Astrocyte (in vitro differentiated cells and primary cell): Measurements from ENCODE around the gene COL5A1. TPM values are rescaled to one million over a fixed set of nuclear protein-coding genes. Genes with fewer than 3 reads are reported as not detected.

Experiments used
- DNase-seq: peaks from one replicate; pipeline ENCODE4 v3.0.0-alpha.2; 2010; ENCODE audit warnings: low read depth
- FAIRE-seq: peaks from 2 replicates; lab custom pipeline; 2011; peaks lifted over from hg19 to GRCh38; lab: Jason Lieb, UNC
- H2AFZ ChIP-seq: 2 replicates; pipeline ENCODE4 v1.6.0; 2012; ENCODE audit warnings: low read depth, low read length, inconsistent platforms
- H3K27ac ChIP-seq: 2 replicates; pipeline ENCODE4 v1.5.1; 2011; ENCODE audit warnings: low read depth, low read length, inconsistent platforms
- H3K27me3 ChIP-seq: 2 replicates; pipeline ENCODE4 v1.6.0; 2011; ENCODE audit warnings: low read length, inconsistent platforms; ENCODE audit not compliant: insufficient read depth
- H3K36me3 ChIP-seq: 2 replicates; pipeline ENCODE4 v1.5.1; 2011; ENCODE audit warnings: low read length, inconsistent platforms; ENCODE audit not compliant: insufficient read depth
- H3K4me1 ChIP-seq: 2 replicates; pipeline ENCODE4 v1.5.1; 2011; ENCODE audit warnings: low read length, inconsistent platforms; ENCODE audit not compliant: insufficient read depth
- H3K4me2 ChIP-seq: 2 replicates; pipeline ENCODE4 v1.6.0; 2012; ENCODE audit warnings: low read length, inconsistent platforms
- H3K4me3 ChIP-seq: 2 replicates; pipeline ENCODE4 v1.5.1; 2011; ENCODE audit warnings: low read depth, mild to moderate bottlenecking, low read length, inconsistent platforms; ENCODE audit not compliant: insufficient read depth
- H3K79me2 ChIP-seq: 2 replicates; pipeline ENCODE4 v1.6.0; 2012; ENCODE audit warnings: mild to moderate bottlenecking, low read length, inconsistent platforms; ENCODE audit not compliant: insufficient read depth
- H3K9ac ChIP-seq: 2 replicates; pipeline ENCODE4 v1.6.0; 2012; ENCODE audit warnings: mild to moderate bottlenecking, low read length, inconsistent platforms
- H3K9me3 ChIP-seq: 2 replicates; pipeline ENCODE4 v1.5.1; 2012; ENCODE audit warnings: low read depth, mild to moderate bottlenecking, low read length, inconsistent platforms; ENCODE audit not compliant: insufficient read depth
- H4K20me1 ChIP-seq: 2 replicates; pipeline ENCODE4 v1.6.0; 2012; ENCODE audit warnings: low read length, inconsistent platforms; ENCODE audit not compliant: insufficient read depth
- H3K27ac Mint-ChIP-seq: one replicate; pipeline ENCODE4 v1.8.0; 2021; ENCODE audit warnings: mild to moderate bottlenecking, mixed read lengths; ENCODE audit not compliant: unreplicated experiment
- H3K27me3 Mint-ChIP-seq: one replicate; pipeline ENCODE4 v1.8.0; 2021; ENCODE audit warnings: low read depth, mixed read lengths; ENCODE audit not compliant: unreplicated experiment
- H3K36me3 Mint-ChIP-seq: one replicate; pipeline ENCODE4 v1.8.0; 2021; ENCODE audit warnings: low read depth, mixed read lengths; ENCODE audit not compliant: unreplicated experiment
- H3K4me1 Mint-ChIP-seq: one replicate; pipeline ENCODE4 v1.8.0; 2021; ENCODE audit warnings: low read depth, mixed read lengths; ENCODE audit not compliant: unreplicated experiment
- H3K4me3 Mint-ChIP-seq: one replicate; pipeline ENCODE4 v1.8.0; 2021; ENCODE audit warnings: mild to moderate bottlenecking, moderate library complexity, mixed read lengths; ENCODE audit not compliant: unreplicated experiment
- H3K9me3 Mint-ChIP-seq: one replicate; pipeline ENCODE4 v1.8.0; 2021; ENCODE audit warnings: mild to moderate bottlenecking, mixed read lengths; ENCODE audit not compliant: unreplicated experiment
- CTCF ChIP-seq: IDR thresholded peaks from 2 replicates; pipeline ENCODE4 v1.5.1; 2011; ENCODE audit warnings: low read depth, mild to moderate bottlenecking, inconsistent platforms, low read length, moderate library complexity; ENCODE audit not compliant: insufficient read depth
- EZH2 ChIP-seq: IDR thresholded peaks from 2 replicates; pipeline ENCODE4 v1.6.1; 2012; ENCODE audit warnings: mild to moderate bottlenecking, low read length, inconsistent platforms; ENCODE audit not compliant: insufficient read depth
- total RNA-seq: library from RNA; stranded (reverse); gene quantifications from 2 replicates; pipeline ENCODE4 v1.2.1, GENCODE V29; 2021

The COL5A1 gene
- total RNA-seq, 1 donor from 2014 or later = 1,055 TPM

- Histone ChIP-seq H3K9me3 (peaks cover 5% of the 10 kb centered on the region), H2AFZ (no peak overlapping the region), H3K9ac (peak overlapping the region; percentile 68), H3K27ac (peak overlapping the region; percentile 92), H4K20me1 (no peaks in the 10 kb centered on the region), H3K4me3 (no peak overlapping the region), H3K4me2 (peak overlapping the region; percentile 74), H3K27me3 (no peaks in the 10 kb centered on the region), H3K4me1 (peaks cover 26% of the 10 kb centered on the region), H3K36me3 (no peaks in the 10 kb centered on the region), H3K79me2 (no peaks in the 10 kb centered on the region)
- H3K36me3 Mint-ChIP-seq = peaks cover 4% of the 10 kb centered on the region
- TF ChIP-seq EZH2 (no peak), CTCF (no peak)
- H3K27me3 Mint-ChIP-seq = no peaks in the 10 kb centered on the region
- peak; percentile 53 for DNase-seq
- no peaks in the 10 kb centered on the region for H3K9me3 Mint-ChIP-seq
- H3K4me1 Mint-ChIP-seq = peaks cover 43% of the 10 kb centered on the region
- H3K27ac Mint-ChIP-seq = peak overlapping the region; percentile 97
- H3K4me3 Mint-ChIP-seq = peak overlapping the region; percentile 64
- FAIRE-seq = no peak
These were observed 39.8 kb upstream of the COL5A1 start for GRCh38 chr9:134601764-134602163.

DNA sequence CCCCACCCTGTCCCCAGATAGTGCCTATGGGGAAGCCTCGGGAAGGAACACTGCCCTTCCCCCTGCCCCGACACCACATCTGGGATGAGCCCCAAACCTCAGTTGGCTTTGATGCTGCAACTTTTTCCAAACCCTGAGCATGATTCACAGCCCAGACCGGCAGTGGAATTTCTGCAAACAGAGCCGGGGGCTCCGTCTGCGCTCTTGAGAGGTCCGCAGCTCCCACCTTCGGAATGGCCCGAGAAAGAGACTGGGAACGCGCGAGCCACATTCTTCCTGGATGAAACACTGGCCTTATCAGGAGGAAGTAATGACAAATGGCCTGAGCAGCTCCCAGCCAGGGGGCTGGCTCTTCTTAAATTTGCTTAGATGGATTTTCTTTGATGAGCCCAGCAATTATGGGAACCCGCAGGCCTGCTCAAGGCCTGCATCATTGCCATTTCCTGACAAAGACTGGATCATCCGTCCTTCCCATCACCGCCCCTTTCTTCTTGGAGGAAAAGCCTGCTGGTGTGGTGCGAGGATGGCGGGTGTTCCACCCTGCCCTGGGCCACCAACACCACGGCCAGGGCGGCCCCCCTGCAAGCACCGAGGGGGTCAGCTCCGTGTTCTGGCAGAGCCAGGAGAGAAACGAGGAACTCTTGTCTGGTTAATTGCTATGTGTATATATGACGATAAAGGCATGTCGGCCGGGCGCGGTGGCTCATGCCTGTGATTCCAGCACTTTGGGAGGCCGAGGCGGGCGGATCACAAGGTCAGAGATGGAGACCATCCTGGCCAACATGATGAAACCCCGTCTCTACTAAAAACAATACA, 38.8 kb upstream of the COL5A1 start:
- no peaks in the 10 kb centered on the region for H3K27me3 Mint-ChIP-seq
- Histone ChIP-seq H3K4me2 (peak overlapping the region; percentile 74), H3K27me3 (no peaks in the 10 kb centered on the region), H3K4me3 (no peak overlapping the region), H3K9me3 (peaks cover 5% of the 10 kb centered on the region), H3K27ac (peak overlapping the region; percentile 96), H2AFZ (peak overlapping the region; percentile 45), H3K4me1 (peaks cover 26% of the 10 kb centered on the region), H4K20me1 (no peaks in the 10 kb centered on the region), H3K36me3 (no peaks in the 10 kb centered on the region), H3K79me2 (no peaks in the 10 kb centered on the region), H3K9ac (peak overlapping the region; percentile 68)
- H3K4me3 Mint-ChIP-seq = peak overlapping the region; percentile 45
- TF ChIP-seq CTCF (no peak), EZH2 (no peak)
- peaks cover 43% of the 10 kb centered on the region for H3K4me1 Mint-ChIP-seq
- peaks cover 4% of the 10 kb centered on the region for H3K36me3 Mint-ChIP-seq
- peak overlapping the region; percentile 97 for H3K27ac Mint-ChIP-seq
- DNase-seq = peak; percentile 100
- peak; percentile 79 for FAIRE-seq
- H3K9me3 Mint-ChIP-seq = no peaks in the 10 kb centered on the region

DNA sequence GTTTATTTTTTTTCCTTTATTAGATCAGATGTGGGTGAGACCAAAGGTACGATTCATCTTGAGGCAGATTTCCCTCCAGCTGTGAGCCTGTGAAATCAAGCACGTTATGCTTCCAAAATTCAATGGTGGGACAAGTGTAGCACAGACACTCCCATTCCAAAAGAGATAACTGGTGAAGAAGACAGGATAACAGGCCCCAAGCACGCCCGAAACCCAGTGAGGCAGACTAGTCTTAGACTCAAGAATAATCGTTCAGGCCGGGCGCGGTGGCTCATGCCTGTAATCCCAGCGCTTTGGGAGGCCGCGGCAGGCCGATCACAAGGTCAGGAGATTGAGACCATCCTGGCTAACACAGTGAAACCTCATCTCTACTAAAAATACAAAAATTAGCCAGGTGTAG, 36.8 kb upstream of the COL5A1 start:
- Mint-ChIP-seq H3K4me1 (peaks cover 48% of the 10 kb centered on the region), H3K27me3 (no peaks in the 10 kb centered on the region), H3K27ac (peak overlapping the region; percentile 85), H3K4me3 (peak overlapping the region; percentile 34), H3K36me3 (peaks cover 4% of the 10 kb centered on the region), H3K9me3 (peaks cover 3% of the 10 kb centered on the region)
- DNase-seq (no peak), FAIRE-seq (no peak)
- Histone ChIP-seq H3K27me3 (no peaks in the 10 kb centered on the region), H2AFZ (no peak overlapping the region), H3K36me3 (no peaks in the 10 kb centered on the region), H3K4me1 (peaks cover 26% of the 10 kb centered on the region), H4K20me1 (no peaks in the 10 kb centered on the region), H3K79me2 (no peaks in the 10 kb centered on the region), H3K9me3 (peaks cover 5% of the 10 kb centered on the region), H3K4me2 (no peak overlapping the region), H3K9ac (no peak overlapping the region), H3K4me3 (no peak overlapping the region), H3K27ac (no peak overlapping the region)
- no peak for TF ChIP-seq EZH2
- TF ChIP-seq CTCF = no peak
